HS-27A (cell line): Measurements from ENCODE around the gene NAALADL1.

Experiments used
- DNase-seq: peaks from one replicate; pipeline ENCODE4 v3.0.0-alpha.2; 2012; ENCODE audit warnings: low read depth, missing footprints

NAALADL1 gene

DNA sequence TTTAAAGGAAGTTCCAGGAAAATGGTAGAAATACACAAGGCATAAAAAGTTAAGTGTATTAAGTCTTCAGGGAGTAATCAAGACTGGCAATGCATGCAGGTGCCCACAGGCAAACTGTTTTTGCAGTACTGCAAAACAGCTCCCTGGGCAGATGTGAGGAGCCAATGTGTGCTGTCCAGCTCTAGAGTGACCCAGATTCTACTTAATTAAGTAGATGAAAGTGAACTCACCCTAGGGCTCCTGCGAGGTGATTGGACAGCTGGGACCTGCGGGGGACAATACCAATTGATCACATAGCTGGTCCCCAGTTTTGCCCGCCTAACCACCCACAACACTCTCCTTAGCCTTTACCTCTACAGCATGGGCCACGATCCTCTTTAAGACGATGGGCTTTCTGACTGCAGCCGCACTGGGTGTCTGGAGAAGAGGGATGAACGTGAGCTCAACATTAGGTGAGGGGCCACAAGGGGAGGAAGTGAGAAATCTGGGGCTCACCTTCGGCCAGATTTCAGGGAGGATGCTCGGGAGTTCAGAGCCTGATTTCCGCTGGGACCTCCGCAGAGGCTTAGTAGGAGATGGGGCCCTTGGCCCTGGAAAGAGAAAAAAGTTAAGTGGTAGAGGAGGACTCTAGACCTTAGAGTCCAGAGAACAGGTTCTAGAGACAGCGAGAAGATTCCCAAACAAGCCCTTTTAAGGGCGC, 24.9 kb upstream of the NAALADL1 start:
- no peak for DNase-seq

DNA sequence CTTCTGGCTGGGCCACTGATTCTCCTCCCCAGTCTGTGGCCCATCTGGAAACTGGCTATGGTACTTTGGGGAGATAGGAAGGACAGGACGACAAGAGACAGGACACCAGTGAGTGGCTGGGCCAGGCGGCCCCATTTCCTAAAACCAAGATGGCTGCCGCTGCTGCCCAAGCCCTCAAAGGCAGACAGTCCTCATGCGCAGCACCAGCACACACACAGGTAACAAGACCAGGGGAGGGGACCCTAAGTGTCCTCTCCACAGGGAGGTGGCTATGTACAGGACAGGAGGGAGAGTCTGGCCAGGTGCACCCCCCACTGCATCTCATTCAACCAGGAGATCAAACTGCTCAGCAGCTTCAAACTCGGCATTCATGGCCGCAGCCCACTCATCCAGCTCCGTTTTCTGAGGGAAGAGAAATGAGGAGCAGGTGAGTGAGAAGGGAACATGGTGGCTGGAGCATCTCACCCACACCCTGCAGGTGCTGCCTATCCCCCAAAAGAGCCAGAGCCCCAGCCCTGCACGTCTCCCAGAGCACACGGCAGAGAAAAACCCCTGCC, 20.5 kb upstream of the NAALADL1 start:
- no peak for DNase-seq

DNA sequence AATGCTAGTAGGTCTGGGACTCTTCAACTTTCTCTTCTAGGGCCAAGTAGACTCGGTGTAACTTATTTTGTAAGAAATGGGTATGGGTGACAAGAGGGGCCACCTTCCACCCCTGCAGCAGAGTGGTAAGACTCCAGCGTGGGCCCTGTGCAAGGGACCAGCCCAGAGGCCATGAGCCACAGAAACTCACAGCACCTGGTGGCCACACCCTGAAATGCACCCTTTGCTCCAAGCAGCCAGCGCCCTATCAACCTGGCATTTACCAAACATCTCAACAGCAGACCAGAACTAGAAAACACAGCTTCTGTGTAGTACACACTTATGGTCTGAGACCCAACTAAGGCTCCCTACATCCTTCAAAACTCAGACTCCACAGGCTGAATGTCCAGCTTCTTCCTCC, 19.8 kb upstream of the NAALADL1 start:
- no peak for DNase-seq

DNA sequence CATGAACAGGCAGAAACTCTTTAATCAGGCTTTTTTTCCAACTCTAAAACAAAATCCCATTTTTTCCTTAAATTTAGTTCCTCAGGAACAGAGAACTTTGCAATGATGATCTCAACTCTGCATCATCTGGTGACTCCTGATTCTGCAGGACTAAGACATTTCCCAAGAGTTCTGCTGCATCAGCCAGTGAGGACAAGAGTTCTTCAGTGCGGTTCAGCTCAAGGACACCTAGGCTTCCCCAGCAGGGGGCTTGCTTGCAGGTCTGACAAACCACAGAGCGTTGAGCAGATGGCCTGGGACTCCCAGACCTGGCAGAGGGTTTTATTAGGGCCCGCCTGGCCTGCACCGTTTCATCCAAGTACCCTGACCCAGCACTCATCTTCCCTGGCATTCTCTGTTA, 19.1 kb upstream of the NAALADL1 start:
- no peak for DNase-seq

DNA sequence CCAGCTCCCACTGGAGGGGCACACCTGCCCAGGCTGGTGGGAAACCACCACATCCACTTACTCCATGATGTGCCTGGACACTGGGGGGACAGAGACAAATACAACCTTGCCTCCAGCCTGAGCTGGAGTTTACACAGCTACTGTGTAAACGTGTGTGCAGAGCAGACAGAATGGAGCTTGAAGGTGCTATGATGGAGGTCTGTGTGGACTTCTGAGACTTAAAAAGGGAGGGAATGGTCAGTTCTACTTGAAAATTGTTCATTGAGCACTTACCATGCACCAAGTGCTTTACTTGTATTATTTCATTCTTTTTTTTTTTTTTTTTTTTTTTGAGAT, 14.2 kb upstream of the NAALADL1 start:
- DNase-seq, result no peak

DNA sequence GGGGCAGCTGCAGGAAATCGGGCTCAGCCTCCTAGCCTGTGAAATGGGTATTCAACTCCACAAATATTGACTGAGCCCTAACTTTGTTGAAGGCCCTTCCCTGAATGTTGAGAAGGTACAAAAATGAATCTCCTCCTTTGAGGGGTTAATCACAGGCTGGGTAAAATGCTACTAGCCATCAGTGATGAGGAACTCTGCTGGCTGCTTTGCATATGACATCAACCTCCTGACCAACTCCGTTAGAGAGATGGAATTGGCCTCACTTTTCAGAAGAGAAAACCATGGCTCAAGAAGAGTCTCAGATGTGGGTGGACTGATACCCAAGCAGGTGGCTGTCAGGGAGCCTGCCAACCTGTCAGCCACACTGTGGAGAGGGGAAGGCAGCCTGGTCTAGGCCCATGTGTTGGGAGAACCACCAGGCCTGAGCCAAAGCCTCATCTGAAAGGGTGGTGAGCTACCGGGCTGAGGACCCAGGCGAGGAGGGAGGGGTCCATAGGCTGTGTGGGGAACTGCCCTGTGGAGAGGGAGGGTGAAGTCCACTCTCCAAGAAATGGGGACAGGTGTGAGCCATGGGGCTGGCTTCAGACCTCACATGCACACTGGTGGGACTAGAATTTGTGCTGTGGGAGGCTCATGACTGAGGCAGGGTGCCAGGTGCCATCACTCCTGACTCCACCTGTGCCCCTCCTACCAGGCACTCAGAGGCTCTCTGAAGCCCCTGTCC, 13.7 kb upstream of the NAALADL1 start:
- no peak for DNase-seq

DNA sequence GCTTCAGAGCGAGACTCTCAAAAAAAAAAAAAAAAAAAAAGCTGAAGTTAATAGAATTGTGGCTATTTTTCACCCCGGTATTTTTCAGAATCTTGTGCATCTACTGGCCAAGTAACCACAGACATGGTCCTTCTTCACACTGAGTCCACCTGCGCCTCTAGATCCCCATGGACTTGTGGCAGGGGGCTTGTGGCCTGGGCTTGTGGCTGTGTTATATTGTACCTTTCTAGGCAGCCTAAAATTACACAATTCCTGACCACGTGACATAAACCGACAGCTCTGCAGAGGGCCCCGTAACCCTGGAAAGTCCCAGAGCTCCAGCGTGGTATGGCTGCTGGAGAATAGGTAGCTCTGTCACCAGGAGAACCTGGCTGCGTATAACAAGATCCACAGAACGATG, 10.9 kb upstream of the NAALADL1 start:
- DNase-seq, result no peak

DNA sequence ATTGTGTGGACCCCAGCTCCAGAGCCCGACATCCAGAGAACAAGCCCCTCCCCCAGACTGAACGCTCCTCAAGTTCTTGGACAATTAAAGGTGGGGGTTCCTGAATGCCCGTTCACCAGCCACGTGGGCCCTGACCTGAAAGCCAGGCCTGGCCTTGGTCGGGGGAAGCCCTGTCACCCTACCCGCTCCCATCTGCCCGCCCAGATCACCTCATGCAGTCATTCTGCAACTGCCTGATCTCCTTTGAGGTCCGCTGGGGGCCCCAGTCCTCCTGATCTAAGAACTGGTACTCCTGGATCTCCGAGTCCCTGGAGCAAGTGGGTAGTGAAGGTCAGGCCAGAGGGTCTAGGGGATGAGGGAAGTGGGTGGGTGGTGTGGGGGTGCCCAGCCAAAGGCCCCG, 9.1 kb upstream of the NAALADL1 start:
- DNase-seq, result no peak

DNA sequence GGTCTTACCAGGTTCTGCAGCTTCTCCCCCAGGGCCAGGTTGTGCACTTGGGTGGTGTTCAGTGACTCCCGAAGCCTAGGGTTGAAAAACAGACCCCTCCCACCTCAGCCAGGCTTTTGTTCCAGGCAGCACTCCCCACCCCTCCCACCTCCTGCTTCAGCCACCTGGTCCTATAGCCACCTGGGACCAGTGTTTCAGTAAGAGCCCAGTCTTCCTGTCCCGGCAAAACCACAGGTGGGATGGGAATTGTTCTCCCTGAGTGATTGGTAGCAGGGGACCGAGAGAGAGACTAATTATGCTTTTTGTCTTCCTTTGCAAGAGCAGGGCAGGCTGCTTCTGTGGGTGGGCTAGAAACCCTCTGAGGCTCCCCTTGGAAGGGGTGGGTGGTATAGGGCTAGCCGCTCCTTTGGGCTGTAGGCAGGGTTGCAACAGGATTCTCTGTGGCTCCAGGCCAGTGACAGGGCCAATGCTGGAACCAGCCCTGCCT, 8.5 kb upstream of the NAALADL1 start:
- DNase-seq, result no peak

DNA sequence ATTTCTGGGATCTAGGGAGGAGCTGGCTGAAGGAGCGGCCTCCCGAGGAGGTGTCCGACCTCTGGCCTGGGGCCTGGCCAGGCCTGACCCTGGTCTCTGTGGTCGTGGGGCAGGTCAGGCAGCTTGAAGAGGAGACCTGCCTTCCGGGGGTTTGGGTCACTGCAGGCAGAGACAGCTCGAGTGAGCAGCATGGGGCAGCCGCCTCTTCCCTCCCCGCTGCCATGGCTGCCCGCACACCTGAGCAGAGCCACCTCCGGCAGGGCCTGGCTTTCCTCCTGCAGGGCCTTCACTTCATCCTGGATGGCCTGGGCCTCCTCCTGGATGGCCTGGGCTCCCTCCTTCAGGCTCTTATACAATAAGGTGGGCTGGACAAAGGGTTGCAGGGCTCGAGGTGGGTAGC, 8.0 kb upstream of the NAALADL1 start:
- DNase-seq, result no peak

DNA sequence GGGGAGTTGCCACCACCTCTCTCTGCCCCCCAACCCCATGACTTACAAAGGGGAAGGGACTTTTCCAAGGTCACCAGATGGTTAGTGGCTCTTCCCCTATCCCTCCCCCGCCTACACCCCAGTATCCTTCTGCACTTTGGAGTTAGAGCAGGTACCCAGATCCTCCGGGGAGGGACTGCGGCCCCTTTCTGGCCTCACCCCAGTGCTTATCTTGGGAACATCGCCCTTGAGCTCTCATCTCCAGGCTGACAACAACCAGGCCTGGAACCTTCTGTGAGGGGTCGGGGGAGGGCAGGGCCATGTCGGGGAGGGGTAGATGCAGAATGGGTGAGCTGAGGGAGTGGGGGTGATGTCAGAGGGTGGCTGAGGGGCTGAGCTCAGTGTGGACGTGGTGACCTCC, 7.5 kb upstream of the NAALADL1 start:
- no peak for DNase-seq

DNA sequence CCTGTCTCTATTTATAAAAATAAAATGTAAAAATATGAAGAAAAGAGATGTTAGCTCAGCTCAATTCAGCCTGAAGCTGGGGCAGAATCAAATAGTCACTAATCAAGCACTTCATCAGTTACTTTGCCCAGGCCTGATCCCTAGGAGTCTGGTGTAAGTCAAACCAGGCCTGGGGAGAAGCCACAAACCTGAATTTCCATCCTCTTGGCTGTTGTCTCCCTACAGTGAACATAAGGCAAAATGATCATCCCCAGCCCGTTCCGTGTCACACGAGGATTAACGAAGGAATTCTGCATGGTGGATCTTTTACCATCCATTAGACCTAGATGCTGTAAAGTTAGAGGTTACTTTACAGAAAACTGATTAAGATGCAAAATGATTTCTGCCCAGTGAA, 6.5 kb upstream of the NAALADL1 start:
- no peak for DNase-seq

DNA sequence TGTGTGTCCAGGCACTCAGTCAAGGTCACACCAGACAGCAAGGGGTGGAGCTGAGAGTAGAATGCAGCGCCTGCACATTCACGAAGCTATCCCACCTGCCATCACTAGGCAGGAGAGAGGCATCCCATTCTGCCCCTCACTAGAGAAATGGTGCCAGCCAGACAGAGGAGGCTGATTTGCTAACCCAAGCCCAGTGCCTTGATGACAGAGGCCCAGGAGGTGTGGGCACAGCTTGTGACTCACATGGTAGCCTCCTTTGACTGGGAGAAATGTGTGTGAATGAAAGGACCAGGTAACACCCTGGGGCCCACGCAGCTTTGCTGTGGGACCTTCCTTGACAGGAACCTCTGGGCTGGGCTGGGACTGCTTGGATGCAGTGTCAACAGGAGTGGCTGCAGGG, 5.2 kb upstream of the NAALADL1 start:
- DNase-seq, result no peak

DNA sequence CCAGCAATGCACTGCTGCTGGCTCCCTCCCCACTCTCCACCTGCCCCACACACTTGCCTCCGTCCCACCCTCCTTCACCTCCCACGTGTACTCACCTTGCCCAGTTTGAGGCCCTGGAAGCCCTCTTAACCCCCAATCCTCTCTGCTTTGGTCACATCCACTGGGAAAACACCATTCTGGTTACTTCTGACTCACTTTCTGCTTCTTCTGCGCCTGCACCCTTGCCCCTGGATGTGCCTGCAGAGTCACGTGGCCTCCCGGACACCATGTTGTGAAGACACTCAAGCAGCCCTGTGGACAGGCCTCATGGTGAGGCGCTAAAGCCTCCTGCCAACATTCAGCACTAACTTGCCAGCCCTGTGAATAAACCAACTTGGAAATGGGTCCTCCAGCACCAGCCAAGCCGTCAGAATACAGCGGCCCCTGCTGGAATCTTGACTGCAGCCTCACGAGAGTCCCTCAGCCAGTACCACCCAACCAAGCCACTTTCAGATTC, 2.6 kb upstream of the NAALADL1 start:
- DNase-seq, result no peak

DNA sequence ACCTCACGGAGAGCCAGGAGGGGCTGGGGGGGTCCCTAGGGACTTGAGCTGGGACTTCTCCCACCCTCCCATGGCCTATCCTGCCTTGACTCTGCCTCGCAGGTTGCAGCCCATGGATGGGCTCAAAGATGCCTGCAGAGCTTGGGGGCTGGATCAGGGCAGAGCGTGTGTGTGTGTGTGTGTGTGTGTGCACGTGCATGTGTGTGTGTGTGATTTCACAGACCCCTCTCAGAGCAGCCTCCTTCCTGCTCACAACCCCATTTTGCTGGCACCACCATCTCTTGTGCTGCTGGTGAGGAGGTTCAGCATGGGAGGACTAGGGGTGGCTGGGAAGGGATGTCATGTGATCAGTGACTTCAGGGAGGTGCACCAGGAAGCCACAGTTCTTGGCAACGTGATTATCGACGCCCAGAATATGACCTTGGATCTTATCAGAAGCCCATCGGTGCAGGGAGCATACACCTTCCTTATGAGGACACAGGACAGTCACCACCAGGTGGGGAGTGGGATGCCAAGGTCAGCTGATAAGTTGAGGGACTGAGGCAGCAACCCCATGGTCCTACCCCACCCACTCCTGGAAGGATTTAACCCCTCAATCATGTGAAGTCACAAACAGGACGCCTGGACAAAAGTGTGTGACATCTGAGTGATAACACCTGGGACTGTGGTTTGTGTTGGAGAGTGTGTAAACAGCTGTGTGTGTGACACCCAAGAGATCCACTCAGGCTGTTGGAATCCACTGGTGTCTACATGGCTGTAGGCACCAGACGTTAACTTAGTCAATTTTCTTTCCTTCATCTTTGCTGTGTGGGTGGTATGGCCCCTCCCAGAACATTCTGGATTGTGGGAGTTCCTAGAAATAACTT, 1.8 kb upstream of the NAALADL1 start:
- no peak for DNase-seq

DNA sequence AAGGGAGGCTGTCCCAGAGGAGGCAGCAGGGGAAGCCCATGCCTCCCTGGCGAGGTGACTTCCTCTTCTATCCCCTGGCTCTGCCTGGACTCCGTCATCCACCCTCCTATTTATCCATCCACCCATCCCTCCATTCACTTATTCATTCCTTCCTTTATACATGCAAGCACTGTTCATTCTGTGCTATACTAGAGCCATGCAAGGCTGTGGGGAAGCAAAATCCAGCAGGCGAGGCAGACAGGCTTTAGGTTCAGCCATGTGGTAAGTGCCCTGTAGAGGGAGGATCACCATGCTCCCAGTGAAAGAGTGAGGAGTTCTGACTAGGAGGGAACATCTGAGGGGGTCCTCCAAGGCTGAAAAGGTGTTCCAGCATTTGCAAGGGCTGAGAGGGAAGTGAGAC, 1.2 kb upstream of the NAALADL1 start:
- DNase-seq, result no peak

DNA sequence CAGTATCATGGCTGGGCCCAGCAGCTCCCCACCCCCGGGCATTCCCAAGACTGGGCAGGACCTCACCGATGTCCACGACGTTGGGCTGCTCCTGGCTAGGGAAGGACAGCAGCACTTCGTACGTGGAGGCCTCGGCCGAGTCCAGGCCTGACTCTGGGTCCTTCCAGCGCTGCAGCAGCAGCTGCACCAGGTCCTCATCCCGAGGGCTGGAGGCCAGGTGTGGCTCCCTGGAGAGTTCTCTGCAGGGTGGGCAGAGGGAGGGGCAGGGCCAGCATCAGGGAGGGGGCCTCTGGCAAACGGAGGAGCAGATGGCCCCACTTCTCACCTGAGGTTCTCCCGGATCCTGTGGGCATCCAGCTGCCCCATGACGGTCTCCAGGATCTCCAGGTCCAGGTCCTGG, 341 bp downstream of the NAALADL1 start:
- no peak for DNase-seq

DNA sequence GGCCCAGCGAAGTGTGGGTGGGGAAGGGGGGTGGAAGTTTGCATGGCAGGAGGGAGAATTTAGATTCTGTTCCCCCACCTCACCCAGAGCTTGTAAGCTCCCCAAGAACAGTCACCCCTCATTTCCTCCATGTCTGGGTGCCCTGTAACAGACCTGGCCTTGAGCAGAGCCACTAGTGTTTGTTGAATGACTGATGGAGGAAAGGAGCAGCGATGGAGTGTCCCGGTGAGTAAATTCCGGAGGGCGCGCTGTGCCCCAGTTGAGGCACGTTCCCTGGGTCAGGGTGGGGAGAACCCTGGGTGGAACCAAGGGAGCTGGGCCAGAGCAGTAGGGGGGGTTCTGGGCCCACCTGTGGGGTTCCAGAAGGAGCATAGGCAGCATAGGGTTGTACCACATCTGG, 827 bp downstream of the NAALADL1 start:
- DNase-seq, result no peak

DNA sequence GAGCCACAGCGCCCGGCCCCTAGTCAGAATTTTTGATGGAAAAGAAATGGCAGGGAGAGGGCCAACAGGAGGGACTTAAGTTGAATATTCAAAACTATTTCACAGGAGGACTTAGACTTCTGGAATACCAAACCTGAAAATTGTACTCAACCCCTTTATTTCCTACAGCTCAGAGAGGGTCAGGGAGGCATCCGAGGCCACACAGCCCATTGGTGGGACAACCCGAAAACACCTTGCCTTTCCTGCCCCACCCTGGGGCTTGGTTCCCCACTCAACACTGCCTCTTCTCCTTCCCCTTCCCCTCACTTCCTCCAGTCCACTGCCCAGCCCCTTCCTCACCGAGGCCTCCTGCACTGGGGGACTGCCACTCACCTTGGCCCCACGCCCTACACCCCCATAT, 1.4 kb downstream of the NAALADL1 start:
- no peak for DNase-seq

DNA sequence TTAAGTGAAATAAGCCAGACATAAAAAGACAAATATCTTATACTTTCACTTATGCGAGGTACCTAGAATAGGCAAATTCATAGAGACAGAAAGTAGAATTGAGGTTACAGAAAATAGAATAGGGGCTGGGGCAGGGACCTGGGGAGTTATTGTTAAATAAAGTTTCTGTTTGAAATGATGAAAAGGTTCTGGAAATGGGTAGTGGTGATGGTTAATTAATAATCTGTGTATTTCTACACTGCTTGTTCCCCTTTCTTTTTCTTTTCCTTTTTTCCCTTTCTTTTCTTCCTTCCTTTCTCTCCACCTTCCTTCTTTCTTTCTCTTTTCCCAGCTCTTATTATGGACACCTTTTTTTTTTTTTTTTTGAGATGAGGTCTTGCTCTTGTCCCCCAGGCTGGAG, 2.8 kb downstream of the NAALADL1 start:
- DNase-seq, result no peak

DNA sequence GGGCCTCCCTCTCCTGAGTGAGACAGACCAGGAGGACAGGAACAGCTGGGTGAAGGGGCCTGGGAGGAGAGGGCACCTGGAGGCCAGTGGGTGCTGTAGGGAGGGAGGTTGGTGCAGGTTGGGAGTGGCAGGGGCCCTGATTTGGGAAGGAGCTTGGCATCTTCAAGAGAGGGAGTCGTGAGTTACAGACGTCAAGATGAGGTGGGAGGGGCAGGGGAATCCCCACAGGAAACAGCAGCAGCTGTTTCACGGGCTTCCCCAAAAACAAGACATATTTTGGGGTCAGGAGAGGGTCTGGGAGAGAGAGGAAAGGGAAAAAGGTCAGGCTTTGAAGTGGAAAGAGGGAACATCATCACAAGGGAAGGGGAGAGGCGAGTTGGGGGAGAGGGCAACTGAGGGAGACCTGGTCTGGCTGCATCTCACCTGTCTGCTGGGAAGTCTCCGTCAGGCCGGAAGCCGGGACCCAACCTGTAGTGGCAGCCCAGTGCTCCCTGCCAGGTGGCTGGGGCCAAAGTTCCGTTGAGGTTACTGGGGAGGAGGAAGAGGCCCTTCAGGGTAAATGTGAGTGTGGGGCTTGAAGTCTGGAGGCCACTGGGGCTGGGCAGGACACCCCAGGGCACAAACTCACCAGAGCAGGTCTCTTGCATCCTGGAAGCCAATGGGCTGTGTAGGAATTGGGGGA, 4.4 kb downstream of the NAALADL1 start:
- DNase-seq, result no peak

DNA sequence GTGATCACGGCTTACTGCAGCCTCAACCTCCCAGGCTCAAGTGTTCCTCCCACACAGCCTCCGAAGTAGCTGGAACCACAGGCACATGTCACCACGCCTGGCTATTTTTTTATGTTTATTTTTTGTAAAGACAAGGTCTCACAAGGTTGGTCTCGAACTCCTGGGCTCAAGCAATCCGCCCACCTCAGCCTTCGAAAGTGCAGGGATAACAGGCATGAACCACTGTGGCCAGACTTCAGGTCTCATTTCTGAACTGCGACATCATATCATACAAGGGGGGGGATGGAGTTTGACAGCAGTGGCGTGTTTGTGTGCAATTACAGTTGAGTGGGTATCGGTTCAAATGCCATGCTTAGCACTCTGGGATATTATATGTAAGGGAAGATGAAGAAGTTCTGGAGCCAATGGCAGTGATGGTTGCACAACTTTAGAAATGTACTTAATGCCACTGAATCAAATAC, 6.9 kb downstream of the NAALADL1 start:
- DNase-seq, result no peak
